Common myeloid progenitor, CD34-positive (primary cell): ENCODE results near the gene OSCP1.

Experiments used
- CTCF ChIA-PET: fragments of 350-600 bp; sonication (Branson Sonifier 250); formaldehyde crosslinking; loops from one replicate; lab custom pipeline; 2021; ENCODE audit warnings: antibody characterized with exemption; lab: Charles Lee
- POLR2A ChIA-PET: fragments of 350-600 bp; sonication (Branson Sonifier 250); formaldehyde crosslinking; loops from one replicate; lab custom pipeline; 2021; ENCODE audit warnings: antibody characterized with exemption; lab: Charles Lee
- DNase-seq, 3 donors: peaks; one replicate each; pipeline versions ENCODE4 v3.0.0 to v3.0.0-alpha.2; 2013
- H3K27ac ChIP-seq, 2 experiments: 1 replicate in 1 of 2; 2 replicates in 1 of 2; pipeline ENCODE4 v1.7.0; 2013; ENCODE audit warnings: inconsistent platforms in 2 of 2, low read length in 2 of 2, mild to moderate bottlenecking in 2 of 2, low read depth in 1 of 2, moderate library complexity in 1 of 2; ENCODE audit not compliant: severe bottlenecking in 2 of 2, insufficient read depth in 1 of 2, poor library complexity in 1 of 2
- H3K27me3 ChIP-seq, 5 experiments: replicated peaks in 2 of 5; 1 replicate in 3 of 5; 2 replicates in 2 of 5; pipeline versions ENCODE4 v1.6.1 to v1.7.0; 2013; ENCODE audit warnings: low read length in 4 of 5, mild to moderate bottlenecking in 2 of 5, moderate library complexity in 2 of 5, inconsistent platforms in 1 of 5; ENCODE audit not compliant: insufficient read depth in 5 of 5, control insufficient read depth in 4 of 5
- H3K36me3 ChIP-seq, 4 experiments: 1 replicate in 2 of 4; 2 replicates in 2 of 4; pipeline versions ENCODE4 v1.6.1 to v1.7.0; 2013; ENCODE audit warnings: low read length in 3 of 4, control low read depth in 1 of 4, mild to moderate bottlenecking in 1 of 4; ENCODE audit not compliant: control insufficient read depth in 4 of 4, insufficient read depth in 4 of 4
- H3K4me1 ChIP-seq, 4 experiments: 1 replicate in 3 of 4; 2 replicates in 1 of 4; pipeline versions ENCODE4 v1.6.1 to v1.7.1; 2013; ENCODE audit warnings: low read length in 3 of 4, mild to moderate bottlenecking in 3 of 4, control low read depth in 1 of 4, inconsistent platforms in 1 of 4, moderate library complexity in 1 of 4; ENCODE audit not compliant: control insufficient read depth in 4 of 4, insufficient read depth in 4 of 4; ENCODE audit errors: control extremely low read depth in 1 of 4
- H3K4me3 ChIP-seq, 7 experiments: 1 replicate in 4 of 7; 2 replicates in 3 of 7; pipeline versions ENCODE4 v1.5.1 to v1.7.0; 2013; ENCODE audit warnings: mild to moderate bottlenecking in 7 of 7, low read length in 6 of 7, moderate library complexity in 6 of 7, inconsistent platforms in 2 of 7, low read depth in 2 of 7, control low read depth in 1 of 7; ENCODE audit not compliant: insufficient read depth in 4 of 7, control insufficient read depth in 1 of 7; ENCODE audit errors: extremely low read depth in 1 of 7
- H3K9me3 ChIP-seq, 5 experiments: 1 replicate in 4 of 5; 2 replicates in 1 of 5; pipeline versions ENCODE4 v1.6.1 to v1.7.1; 2013; ENCODE audit warnings: low read length in 4 of 5, mild to moderate bottlenecking in 2 of 5, inconsistent platforms in 1 of 5, low read depth in 1 of 5, moderate library complexity in 1 of 5; ENCODE audit not compliant: control insufficient read depth in 4 of 5, insufficient read depth in 2 of 5; ENCODE audit errors: control extremely low read depth in 1 of 5
- WGBS: methylation state at CpG from one replicate; pipeline ENCODE4 v1.1.5; 2013; ENCODE audit not compliant: insufficient coverage; 5-methylcytosine and 5-hydroxymethylcytosine counted together

OSCP1 gene

GRCh38 chr1:36377791-36378492 lies 72.3 kb downstream of the OSCP1 start:
- H3K9me3 ChIP-seq = no peaks in the 10 kb centered on the region
- H3K4me1 ChIP-seq = peaks cover 13 to 67% (median 51%) of the 10 kb centered on the region in 4 experiments
- H3K27me3 ChIP-seq = no peaks in the 10 kb centered on the region
- H3K4me3 ChIP-seq = no peak overlapping the region
- WGBS = 100% methylated on average over 2 of the region's 4 CpGs
- POLR2A ChIA-PET = no interaction called here
- H3K36me3 ChIP-seq = peaks cover 0 to 21% (median 3%) of the 10 kb centered on the region in 4 experiments
- CTCF ChIA-PET = interaction anchor here (0.6 to 2.8 kb wide), 8 partner anchors 9 to 61 kb away, joined by 3 to 15 read pairs (median 3); no protein-coding TSS in a partner anchor
- H3K27ac ChIP-seq = no peak overlapping the region
- DNase-seq = no peak

- Histone ChIP-seq H3K27me3 (no peaks in the 10 kb centered on the region), H3K4me3 (peak overlapping the region in 5 of 7 experiments; percentile 7 to 57 (median 26)), H3K4me1 (peaks cover 16 to 79% (median 75%) of the 10 kb centered on the region in 4 experiments), H3K27ac (peak overlapping the region; percentile 76 to 91), H3K9me3 (no peaks in the 10 kb centered on the region), H3K36me3 (peaks cover 0 to 12% (median 0%) of the 10 kb centered on the region in 4 experiments)
- POLR2A ChIA-PET = no interaction called here
- peak in 2 of 3 donors; percentile 71 to 78 for DNase-seq
- 13% methylated on average over 3 of the region's 3 CpGs for WGBS
- CTCF ChIA-PET = no interaction called here
These were observed 77.6 kb downstream of the OSCP1 start for GRCh38 chr1:36372617-36373016.

- CTCF ChIA-PET = interaction anchor here (0.7 to 4.4 kb wide), 14 partner anchors 9 to 66 kb away, joined by 3 to 32 read pairs (median 3); partner anchors contain the start of gene LSM10
- no peak overlapping the region for H3K4me3 ChIP-seq
- peaks cover 0 to 11% (median 0%) of the 10 kb centered on the region in 4 experiments for H3K36me3 ChIP-seq
- peak overlapping the region in 1 of 2 experiments; percentile 43 for H3K27ac ChIP-seq
- H3K4me1 ChIP-seq = peaks cover 13 to 78% (median 71%) of the 10 kb centered on the region in 4 experiments
- WGBS = 52% methylated on average over 7 of the region's 7 CpGs
- H3K9me3 ChIP-seq = no peaks in the 10 kb centered on the region
- no peaks in the 10 kb centered on the region for H3K27me3 ChIP-seq
- DNase-seq = peak; percentile 86 to 94 (median 93)
- POLR2A ChIA-PET = interaction anchor here (0.9 to 1.8 kb wide), 4 partner anchors 17 to 29 kb away, joined by 3 to 7 read pairs (median 4); partner anchors contain the start of gene STK40
These were observed 81.0 kb downstream of the OSCP1 start for GRCh38 chr1:36369061-36369861.
